ENCODE results near the gene TBC1D22A.

Gene TBC1D22A

DNA sequence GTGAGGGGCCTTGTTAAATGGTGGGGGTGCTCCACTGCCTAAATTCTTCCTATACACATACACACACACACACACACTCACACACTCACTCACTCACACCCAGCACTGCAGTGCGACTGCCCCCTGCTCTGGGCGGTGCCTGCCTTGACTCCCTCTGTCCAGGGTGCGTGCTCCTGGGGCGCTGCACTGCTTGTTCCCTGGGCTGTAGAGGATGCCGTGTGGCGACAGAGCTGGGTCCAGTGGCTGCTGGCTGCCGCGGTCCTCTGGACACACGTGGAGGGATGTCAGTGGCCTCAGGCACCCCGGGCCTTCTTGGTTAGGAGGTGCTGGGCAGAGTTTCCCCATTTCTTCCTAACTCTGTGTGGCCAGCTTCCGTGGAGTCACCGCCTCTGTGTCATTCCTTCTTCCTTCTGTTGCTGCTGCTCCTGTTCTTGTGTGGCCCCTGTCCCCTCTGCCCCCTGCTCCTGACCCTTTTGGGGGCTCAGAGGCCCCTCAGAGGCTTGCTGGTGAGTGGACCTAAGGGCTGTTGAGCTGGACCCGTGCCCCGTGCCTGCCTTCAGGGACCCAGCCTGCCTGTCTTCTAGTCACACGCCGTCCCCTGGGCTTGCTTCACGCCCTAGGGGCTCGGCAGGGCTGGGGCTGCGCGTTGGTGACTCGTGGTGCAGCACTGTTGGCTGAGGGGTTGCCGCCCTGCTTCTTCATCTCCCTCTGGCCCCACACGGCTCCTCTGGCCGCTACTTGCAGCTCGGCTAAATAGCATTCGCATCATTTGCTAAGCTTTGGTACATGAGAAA lies 147.0 kb downstream of the TBC1D22A start:
- no peak for DNase-seq (ENCODE audit: low read depth)

DNA sequence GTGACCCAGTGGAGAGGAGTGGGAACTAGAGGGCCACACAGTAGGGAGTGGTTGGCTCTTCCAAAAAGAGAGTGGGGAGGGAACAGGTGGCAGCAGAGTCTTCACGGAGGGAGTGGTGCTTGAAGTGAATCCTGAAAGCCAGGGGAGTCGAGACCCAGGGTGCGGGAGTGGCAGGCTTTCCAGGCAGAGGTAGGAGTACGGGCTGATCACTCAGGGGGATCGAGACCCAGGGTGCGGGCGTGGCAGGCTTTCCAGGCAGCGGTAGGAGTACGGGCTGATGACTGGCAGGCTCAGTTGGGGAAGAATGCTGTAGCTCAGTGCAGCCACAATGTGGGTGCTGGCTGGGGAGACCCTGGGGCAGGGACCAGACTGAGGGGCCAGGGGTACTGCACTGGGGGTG lies 148.2 kb downstream of the TBC1D22A start:
- DNase-seq (ENCODE audit: low read depth), result no peak

DNA sequence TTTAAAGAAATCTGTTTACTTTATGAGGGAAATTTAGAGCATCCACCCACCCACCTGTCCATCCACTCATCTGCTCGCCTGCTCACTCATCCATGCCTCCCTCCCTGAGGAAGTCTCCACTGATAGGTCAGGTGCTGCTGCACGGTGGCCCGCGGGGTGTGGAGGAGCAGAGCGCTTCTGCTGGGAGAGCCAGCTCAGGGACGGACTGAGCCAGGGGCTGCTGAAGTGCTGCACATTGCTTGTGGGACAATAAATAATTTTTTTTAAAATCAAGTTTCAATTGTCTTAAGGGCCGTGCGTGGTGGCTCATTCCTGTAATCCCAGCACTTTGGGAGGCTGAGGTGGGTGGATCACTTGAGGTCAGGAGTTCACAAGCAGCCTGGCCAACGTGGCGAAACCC lies 148.9 kb downstream of the TBC1D22A start:
- no peak for DNase-seq (ENCODE audit: low read depth)

DNA sequence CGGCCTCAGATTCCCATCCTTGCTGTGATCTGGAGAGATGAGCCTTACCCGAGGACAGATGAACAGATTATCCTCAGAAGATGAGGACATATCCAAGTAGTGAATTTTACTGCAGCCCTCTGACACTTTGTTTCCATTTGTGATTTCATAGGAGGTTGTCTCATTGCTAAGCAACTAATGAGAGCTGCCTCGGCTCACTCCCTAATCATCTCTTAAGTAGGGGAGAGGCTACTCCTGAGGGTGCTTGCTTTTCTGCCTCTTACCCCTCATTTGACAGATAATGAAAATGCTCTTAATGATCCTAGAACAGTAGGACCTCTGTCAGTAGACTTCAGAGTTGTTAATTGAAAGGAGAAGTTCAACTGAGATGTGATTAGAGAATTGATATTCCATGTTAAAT lies 150.9 kb downstream of the TBC1D22A start:
- no peak for DNase-seq (ENCODE audit: low read depth)

DNA sequence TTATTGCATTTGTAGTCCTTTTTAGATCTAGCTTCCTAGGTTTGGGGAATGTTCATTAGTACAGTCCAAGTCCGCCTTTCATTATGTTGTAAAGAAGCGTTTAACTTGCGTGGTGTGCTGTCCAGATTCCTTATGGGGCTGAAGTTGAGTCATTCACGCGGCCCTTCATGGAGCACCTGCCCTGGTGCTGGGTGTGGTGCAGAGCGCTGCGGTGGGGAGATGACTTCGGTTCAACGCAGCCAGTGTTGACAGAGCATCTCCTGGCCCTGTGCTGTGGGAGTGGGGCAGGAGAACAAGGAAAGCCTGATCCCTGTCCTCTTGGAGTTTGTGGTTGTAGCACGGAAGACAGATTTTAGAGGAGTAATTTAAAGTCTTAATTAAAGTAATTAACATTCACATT lies 152.0 kb downstream of the TBC1D22A start:
- DNase-seq (ENCODE audit: low read depth), result no peak

DNA sequence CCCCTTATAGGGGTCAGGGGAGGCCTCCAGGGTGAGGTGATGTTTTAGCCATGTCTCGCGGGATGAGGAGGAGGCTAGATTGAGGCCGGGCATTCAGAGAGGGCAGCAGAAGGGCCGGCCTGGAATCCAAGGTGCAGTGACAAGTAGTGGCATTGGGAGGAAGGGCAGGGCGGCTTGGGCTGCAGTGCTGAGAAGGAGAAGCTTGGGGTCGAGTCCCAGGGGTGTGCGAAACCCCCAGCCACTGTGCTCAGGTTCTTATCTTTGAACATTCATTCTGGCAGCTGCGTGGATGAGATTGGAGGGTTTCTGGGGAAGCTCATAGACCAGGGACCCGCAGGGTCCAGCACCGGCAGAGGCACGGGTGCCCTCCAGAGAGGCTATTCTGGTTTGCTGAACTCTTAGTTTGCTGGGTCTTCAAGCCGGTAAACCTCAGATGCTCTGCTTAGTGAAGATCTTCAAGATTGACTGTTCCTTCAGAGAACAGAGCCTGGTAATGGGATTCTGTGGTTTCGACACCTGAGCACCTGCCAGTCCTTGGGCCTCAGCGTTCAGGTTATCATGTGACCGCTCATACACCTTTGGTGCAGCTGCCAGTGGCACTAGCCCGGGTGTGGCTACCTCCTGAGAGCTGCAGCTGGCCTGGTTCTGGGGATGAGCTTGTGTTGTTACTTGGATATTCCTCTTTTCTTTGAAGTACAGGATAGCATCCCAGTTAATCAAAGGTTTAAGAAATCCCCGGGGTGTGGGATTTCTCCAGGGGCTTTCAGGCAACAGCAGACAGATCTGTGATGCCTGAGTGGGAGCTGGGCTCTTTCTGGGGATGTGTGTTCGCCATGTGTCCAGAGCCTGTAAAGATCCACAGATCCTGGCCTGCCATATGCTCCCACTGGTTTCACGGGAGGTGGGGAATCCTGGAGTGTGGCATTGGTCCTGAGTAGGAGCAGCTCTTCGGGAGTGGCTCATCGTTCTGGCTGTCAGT lies 152.8 kb downstream of the TBC1D22A start:
- no peak for DNase-seq (ENCODE audit: low read depth)

DNA sequence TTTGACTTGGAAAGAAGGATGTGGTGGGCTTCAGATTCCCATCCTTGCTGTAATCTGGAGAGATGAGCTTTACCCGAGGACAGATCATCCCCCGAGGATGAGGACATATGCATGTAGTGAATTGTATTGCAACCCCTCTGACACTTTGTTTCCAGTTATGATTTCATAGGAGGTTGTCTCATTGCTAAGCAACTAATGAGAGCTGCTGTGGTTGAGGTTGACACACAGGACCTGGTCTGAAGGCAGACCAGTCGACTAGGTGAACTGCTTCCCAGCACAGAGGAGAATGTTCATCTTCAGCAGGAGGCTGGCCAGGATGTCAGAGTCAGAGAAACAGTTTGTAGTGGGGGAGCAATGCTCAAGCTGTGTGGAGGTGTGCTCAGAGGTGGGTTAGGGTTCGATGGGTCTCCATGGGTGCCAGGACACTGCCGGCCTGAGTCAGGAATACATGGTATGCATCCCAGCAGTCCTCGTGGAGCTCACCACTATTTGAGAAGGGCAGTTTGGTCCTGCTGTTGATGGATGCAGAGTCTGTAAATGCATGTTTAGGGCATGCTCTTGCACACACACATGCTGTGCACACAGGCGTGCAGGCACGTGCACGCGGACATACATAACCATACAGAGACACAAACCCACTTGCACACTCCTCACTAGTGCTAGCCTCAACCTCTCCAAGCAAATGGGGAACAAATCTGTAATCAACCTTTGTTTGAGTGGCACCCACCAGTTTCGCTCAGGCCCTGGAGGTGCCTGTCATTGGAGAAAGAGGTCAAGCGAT lies 153.7 kb downstream of the TBC1D22A start:
- DNase-seq (ENCODE audit: low read depth), result no peak

DNA sequence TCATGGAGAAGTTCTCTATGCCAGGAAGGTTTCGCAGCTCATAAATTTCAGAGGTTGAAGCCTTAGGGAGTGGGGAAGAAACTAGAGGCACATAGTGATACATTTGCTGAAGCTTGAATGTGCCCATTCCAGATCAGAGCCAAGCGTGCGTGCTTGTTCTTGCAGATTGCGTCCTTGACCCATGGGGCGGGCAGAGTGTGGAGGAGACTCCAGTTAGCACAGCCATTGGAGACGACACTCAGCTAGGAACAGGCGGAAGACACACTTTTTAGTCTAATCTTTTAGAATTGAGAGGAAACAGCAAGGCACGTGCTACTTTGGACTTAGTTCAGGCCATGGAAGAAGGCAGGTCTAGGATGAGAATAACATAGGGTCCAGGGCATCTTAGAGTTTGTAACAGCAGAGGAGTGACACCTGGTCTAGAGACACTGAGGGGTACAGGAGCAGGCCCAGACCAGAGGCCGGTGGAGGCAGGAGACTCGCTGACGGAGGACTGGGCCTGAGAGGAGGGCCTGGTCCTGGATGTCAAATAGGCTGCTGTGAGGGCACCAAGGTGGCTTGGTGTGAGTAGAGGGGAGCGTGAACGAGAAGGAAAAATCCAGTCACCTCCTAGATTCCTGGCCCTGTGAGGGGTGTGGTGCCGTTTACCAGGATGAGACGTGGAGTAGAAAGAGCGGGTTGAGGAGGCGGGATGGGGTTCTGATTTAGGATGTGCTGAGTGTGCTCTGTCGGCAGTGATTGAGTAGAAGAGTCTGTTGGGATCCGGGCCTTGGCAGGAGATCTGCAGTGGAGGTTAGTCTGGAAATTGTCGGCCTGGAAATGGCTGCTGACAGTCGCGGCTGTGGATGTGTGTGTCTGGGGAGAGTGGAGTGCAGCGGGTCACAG lies 154.7 kb downstream of the TBC1D22A start:
- DNase-seq (ENCODE audit: low read depth), result no peak

DNA sequence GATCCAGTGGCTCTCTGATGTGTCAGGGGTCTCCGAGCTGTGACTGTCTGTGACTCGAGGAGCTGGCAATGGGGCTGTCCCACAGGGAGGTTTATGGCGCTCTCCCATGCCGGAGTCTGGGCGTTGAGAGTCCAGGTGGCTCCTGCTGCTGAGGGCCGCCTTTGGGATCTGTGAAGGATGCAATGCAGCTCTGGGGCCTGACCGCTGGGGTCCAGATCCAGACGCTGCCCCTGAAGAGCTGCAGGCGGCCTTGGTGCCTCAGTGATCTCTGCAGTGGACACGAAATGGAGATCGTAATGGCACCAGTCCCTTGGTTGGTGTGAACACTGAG lies 155.3 kb downstream of the TBC1D22A start:
- DNase-seq (ENCODE audit: low read depth), result no peak

DNA sequence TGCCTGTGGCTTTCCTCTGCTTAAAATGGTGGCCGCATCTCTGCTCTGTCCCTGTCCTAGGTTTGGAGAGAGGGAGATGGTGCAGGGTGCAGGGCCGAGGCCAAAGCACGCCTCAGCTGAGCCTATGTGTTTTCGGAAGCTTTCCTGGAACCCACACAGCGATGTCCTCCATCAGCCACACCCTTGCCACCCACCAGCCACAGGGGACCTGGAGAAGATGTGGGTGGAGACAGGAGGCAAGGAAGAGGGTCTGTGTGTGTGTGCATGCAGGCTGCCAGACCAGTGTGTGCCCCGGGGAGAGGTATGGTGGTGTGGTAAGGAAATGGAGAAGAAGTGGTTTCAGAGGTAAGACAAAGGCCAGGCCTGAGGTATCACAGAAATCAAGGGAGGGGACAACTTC lies 155.7 kb downstream of the TBC1D22A start:
- DNase-seq (ENCODE audit: low read depth), result no peak

DNA sequence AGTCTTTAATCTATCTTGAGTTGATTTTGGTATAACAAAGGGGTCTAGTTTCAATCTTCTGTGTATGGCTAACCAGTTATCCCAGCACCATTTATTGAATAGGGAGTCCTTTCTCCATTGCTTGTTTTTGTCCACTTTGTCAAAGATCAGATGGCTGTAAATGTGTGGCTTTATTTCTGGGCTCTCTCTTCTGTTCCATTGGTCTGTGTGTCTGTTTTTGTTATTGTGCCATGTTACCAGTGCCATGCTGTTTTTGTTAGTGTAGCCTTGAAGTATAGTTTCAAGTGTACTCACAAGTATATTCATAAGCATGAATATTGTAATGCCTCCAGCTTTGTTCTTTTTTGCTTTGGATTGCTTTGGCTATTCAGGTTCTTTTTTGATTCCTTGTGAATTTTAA lies 159.6 kb downstream of the TBC1D22A start:
- DNase-seq (ENCODE audit: low read depth), result no peak

DNA sequence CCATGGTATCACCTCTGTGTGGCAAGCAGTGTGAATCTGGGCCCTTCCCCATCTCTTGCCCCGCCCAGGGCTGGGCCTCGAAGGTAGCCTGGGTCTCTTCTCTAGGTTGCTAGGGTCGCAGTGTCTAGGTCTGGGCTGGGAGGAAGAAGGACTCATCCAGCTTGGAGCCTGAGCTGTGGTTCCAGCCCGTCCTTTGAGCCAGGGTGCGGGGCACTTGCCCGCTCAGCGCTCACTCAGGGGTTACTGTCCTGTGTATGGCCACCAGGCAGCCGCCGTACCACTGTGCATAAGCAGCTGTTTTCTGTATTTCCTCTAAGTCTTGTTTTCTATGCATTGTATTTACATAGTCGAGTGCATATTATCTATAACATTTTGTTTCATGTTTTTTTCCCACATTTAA lies 160.9 kb downstream of the TBC1D22A start:
- DNase-seq (ENCODE audit: low read depth), result no peak

DNA sequence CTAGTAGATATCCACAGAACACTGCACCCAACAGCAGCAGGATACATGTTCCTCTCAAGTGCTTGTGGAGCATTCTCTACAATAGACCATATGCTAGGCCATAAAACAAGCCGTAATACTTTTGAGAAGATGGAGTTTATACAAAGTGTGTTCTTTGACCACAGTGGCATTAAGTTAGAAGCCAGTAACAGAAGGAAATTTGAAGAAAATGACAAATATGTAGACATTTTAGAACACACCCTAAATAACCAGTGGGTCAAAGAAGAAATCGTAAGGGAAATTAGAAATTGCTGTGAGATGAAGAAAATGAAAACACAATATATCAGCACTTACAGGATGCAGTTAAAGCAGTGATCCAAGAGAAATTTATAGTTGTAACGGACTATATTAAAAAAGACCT lies 163.4 kb downstream of the TBC1D22A start:
- no peak for DNase-seq (ENCODE audit: low read depth)

DNA sequence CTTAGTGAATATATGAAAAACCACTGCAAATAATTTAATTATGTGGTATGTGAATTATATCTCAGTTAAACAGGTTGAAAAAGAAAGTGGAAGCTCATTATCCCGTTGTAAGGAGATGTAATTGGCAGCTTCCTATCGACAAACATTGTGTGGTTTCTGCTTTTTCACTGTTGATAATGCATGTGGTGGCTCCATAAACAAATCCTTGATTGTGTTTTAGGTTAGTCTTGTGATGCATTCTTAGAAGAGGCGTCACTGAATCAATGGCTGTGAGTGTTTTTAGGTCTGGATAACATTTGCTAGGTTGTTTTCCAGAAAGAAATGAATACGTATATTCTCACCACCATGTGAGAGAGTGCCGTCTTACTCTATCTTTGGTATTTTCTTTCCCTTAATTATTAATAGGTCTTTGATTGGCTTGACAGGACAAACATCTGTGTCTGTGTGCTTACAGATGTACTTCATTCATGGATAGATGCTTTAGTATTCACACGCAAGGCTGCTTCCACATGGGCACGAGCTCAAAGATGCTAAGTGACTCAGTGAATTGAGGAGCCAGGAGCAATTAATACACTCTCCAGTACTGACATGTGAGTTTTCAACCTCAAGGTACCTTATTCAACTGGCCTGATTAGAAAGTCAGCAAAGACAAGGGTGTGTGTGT lies 166.7 kb downstream of the TBC1D22A start:
- no peak for DNase-seq (ENCODE audit: low read depth)

DNA sequence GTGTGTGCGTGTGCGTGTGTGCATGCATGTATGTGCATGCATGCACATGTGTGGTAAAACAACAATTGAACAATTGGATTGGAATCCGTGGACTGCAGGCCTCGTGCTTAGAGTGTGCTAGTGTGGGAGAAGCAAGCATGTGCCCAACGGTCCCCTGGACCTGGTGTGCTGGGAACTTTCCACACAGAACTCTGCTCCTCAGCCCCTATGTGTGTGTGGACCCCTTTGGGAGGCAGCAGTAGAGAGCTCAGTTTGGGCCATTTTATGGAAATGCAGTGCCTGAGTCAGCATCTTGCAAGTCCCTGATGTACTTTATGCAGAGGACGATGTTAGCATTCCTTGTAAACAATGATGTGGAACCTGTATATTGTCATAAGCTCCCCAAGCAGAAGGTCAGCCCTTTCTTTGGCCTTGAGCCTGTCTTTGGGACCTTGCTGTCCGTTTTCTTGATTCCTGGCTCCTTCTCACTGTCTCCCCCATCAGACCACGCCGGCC lies 167.3 kb downstream of the TBC1D22A start:
- no peak for DNase-seq (ENCODE audit: low read depth)

DNA sequence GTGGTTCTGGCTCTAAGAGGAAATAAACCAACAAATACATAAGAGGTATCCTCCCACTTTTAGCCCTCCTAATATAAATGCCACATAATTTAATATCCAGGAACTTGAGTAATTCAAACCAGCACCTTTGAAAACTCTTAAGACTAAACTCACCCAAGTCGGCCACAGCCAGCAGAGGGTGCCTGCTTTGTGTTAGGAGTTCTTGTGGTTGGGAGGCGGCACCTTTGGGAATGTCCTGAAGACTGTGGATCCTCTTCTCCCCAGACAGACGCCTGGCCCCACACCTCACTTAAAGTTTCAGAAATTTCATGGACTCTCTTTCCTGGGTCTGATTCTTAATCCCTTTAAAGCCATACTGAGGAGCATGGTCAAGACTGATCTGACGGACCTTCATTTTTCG lies 169.0 kb downstream of the TBC1D22A start:
- peak; percentile 49 for DNase-seq (ENCODE audit: low read depth)

DNA sequence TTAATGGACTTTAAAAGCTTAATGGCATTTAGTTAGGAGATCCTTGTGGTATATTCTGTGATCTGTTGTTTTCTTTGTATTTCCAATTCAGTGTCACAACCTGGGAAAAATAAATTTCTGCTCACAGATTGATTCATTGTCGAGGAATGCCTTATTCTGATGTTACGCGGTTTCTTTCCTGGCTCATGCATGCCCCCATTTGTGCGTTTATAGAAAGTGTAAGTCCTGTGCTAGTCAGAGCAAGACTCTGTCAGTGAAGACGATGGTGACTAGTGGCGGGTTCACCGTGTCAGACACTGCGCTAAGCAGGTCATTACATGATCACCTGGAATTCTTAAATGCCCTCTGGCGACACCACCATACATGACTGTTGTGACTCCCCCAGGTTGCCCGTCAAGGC lies 169.4 kb downstream of the TBC1D22A start:
- DNase-seq (ENCODE audit: low read depth), result peak; percentile 50

DNA sequence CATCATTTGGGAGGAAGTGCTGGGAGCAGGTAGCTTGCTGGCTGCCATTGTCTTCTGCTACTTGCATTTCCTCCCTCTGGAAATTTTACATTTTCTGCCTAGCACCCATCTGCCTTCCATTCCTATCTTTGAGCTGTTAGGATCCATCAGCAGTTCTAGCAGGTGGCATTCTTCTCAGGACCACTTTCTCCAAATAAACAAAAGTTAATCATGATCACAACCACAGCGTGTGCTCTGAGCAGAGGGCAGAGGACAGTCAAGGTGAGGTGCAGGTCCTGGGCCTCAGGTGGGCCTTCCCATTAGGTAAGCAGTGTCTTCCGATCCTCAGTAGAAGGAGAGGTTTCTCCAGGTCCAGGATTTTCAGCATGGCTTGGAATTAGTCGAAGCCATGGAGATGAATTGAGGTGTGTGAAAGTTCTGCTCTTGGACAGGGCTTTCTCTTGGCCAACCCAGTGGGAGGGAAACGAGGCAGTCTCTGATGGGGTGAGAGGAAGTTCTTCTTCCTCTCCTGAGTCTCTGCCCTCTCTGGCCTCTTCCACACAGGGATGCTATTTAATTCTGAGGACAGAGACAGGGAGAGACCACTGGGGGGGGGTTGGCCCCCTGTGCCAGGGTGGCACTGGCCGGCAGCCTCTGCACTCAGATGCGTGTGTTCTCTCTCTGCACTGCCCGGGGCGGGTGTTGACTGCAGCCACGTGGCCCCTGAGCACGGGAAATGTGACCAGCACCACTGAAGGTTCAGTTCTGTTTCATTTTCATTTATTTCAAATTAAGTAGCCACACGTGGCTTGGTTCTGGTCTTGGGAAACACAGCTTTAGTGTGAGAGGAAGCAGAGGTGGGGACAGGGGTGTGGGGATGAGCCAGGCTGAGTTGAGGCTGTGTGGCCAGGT lies 170.8 kb downstream of the TBC1D22A start:
- no peak for DNase-seq (ENCODE audit: low read depth)

DNA sequence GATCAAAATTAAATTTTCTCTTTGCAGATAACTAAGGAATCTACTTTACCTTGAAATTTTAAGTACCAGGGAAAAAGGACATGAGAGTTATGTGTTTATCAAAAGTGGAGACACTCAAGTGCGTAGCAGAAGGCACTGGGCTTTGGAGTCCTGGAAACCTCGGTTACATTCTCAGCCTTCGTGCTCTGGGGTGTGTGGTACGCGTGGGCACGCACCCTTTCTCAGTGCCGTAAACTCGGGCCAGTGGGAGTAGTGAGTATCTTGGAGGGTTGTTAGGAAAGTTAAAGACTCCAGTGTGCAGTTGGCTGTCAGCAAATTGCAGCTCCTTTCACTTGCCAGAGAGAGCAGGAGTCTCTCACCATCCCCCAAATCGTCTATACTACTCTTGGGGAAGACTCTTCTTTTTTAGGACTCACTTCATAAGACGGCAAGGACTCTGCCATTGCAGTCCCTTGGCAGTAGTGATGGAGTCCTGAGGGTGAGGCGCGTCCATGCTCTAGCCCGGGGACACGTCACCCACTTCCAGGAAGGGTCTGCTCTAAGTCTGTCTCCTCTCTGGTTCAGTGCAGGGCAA lies 171.8 kb downstream of the TBC1D22A start:
- DNase-seq (ENCODE audit: low read depth), result no peak

Measured in ELR (cell line).